ENCODE measurements around the gene CDC14A. TPM values are rescaled to one million over a fixed set of nuclear protein-coding genes. Genes with fewer than 3 reads are reported as not detected.

CDC14A gene
- total and polyA plus RNA-seq, 2 donors (not counting 3 experiments of a cell fraction or from before 2014, with no cell fraction given): 3.4 to 13.9 TPM

GRCh38 chr1:100360790-100361510 lies 8.6 kb downstream of the CDC14A start:
- H3K27me3 ChIP-seq (ENCODE audit: control insufficient read depth in 2 of 2, insufficient read depth in 2 of 2, low read length in 2 of 2): no peaks in the 10 kb centered on the region
- dilution Hi-C loops (cut with MboI; ENCODE audit: extremely low pct_ligation_motif_present, low sequenced_read_pairs) (no loop called here), intact Hi-C loops (cut with micrococcal nuclease) (no loop called here)
- no peak overlapping the region for H3K4me3 ChIP-seq (replicated peaks in 1 of 3; ENCODE audit: insufficient read depth in 1 of 3, low read depth in 1 of 3, low read length in 3 of 3)
- no peak for TF ChIP-seq JUN (IDR thresholded peaks at IDR 0.05; ENCODE audit: borderline replicate concordance, insufficient read depth, insufficient read length, low read depth)
- no peak for TF ChIP-seq MAX (IDR thresholded peaks at IDR 0.05; ENCODE audit: insufficient read depth, insufficient read length)
- TF ChIP-seq POLR2A (IDR thresholded peaks at IDR 0.05; ENCODE audit: low read depth, low read length): no peak
- no peak for TF ChIP-seq MYC (IDR thresholded peaks at IDR 0.05; ENCODE audit: low read depth, low read length)
- no peak for TF ChIP-seq FOS (IDR thresholded peaks at IDR 0.05; ENCODE audit: borderline replicate concordance, insufficient read depth, low read length)
- no peak for TF ChIP-seq CTCF (IDR thresholded peaks at IDR 0.05; ENCODE audit: extremely low read depth in 1 of 2, insufficient read depth in 1 of 2, low read depth in 1 of 2, low read length in 2 of 2)
- no peak for TF ChIP-seq GATA2 (IDR thresholded peaks at IDR 0.05; ENCODE audit: insufficient read depth, insufficient read length, low read depth, low read length)
- TF ChIP-seq POLR2AphosphoS5 (IDR thresholded peaks at IDR 0.05; ENCODE audit: insufficient read depth, low read depth, low read length): no peak
- TF ChIP-seq EZH2 (IDR thresholded peaks at IDR 0.05; ENCODE audit: borderline replicate concordance, low read depth, low read length, severe bottlenecking): no peak
- peaks cover 5% of the 10 kb centered on the region for H3K4me1 ChIP-seq (ENCODE audit: control insufficient read depth, extremely low read depth, insufficient read depth, low read length)
- ChIA-PET POLR2A (no interaction called here), CTCF (interaction anchor here (0.9 to 5.5 kb wide), 8 partner anchors 9 to 508 kb away, joined by 3 to 48 read pairs (median 4); partner anchors contain the start of genes CDC14A, SASS6 and TRMT13)
- no peaks in the 10 kb centered on the region for H4K20me1 ChIP-seq (replicated peaks; ENCODE audit: control insufficient read depth, extremely low read depth, insufficient read depth, low read length)
- no peak overlapping the region for H3K9ac ChIP-seq (replicated peaks; ENCODE audit: extremely low read depth, insufficient read depth, low read length)
- no peaks in the 10 kb centered on the region for H3K9me3 ChIP-seq (replicated peaks; ENCODE audit: control insufficient read depth, insufficient read depth, low read length)
- no peaks in the 10 kb centered on the region for H3K9me1 ChIP-seq (replicated peaks; ENCODE audit: control insufficient read depth, extremely low read depth, insufficient read depth, low read length)
- BruUV-seq (replicated peaks): no TSS peak
- peaks cover 2 to 4% of the 10 kb centered on the region in 2 experiments for H3K36me3 ChIP-seq (ENCODE audit: control insufficient read depth in 2 of 2, extremely low read depth in 1 of 2, insufficient read depth in 2 of 2, low read length in 2 of 2)
- DNase-seq (ENCODE audit: low read depth, low spot score) (peak; percentile 75), FAIRE-seq (no peak)
- peaks cover 26% of the 10 kb centered on the region for H3K79me2 ChIP-seq (ENCODE audit: control insufficient read depth, insufficient read depth, low read length)
- H3K4me2 ChIP-seq (ENCODE audit: insufficient read depth, low read length): no peak overlapping the region
- H3K27ac ChIP-seq (ENCODE audit: insufficient read depth, low read depth, low read length): no peak overlapping the region
- no peak overlapping the region for H2AFZ ChIP-seq (ENCODE audit: low read depth, low read length)

All from endothelial cell of umbilical vein (primary cell).